ENCODE data around the gene LIPG.

The LIPG gene

GRCh38 chr18:49546719-49547273 is 15.1 kb upstream of the LIPG start:
- DNase-seq, result no peak

GRCh38 chr18:49547701-49548100 is 14.2 kb upstream of the LIPG start:
- no peak for DNase-seq

DNA sequence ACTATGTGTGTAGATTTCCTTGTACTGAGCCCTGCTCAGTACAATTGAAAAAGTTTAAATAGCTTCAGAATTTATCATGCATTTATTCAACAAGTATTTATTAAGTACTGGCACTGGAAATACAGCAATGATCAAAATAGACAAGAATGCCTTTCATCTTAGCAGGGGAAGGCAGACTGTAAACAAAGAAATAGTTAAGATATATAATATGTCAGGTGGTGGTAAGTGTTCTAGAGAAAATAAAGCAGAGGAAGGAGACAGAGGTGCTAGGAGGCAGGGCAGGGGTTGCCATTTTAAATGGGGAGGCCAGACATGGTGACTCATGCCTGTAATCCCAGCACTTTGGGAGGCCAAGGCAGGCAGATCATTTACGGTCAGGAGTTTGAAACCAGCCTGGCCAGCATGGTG is 13.6 kb upstream of the LIPG start:
- DNase-seq, result peak; percentile 55

DNA sequence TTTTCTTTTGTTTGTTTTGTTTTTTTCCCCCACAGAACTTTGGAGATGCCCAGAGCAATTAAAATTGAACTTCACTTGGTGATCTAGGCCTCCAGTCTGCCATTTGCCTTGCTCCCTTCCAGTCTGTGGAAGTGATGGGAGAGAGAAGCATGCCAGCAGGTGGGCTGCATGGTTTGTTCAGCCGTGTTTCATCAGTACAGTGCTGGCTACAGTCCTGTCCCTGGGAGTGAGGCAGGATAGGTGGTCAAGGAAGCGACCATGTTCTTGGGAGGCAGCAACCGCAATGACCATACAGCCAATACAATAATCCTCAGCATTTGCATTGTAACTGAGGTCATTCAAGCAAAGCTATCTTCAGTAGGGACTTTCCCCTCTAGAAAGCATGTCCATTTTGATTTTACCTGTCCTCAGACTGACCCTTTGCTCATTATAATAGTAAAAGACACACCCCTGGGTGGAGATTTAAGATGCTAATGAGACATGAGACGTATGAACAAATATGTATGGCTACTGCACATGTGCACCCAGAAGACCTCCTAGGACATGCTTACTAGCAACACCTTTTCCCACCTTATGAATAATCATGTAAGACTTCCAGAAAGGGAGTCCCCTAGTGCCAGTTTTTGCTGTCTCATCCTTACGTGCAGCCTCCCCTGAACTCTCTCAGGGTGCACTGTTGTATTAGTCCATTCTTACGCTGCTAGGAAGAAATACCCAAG is 11.1 kb upstream of the LIPG start:
- DNase-seq, result no peak

- no peak for DNase-seq
These were observed 8.9 kb upstream of the LIPG start for GRCh38 chr18:49553003-49553402.

- DNase-seq, result no peak
These were observed 6.2 kb upstream of the LIPG start for GRCh38 chr18:49555641-49556040.

- DNase-seq, result no peak
These were observed 3.5 kb upstream of the LIPG start for GRCh38 chr18:49558356-49558755.

GRCh38 chr18:49559326-49559931 is 2.4 kb upstream of the LIPG start:
- DNase-seq, result peak; percentile 26

GRCh38 chr18:49560277-49560623 is 1.6 kb upstream of the LIPG start:
- no peak for DNase-seq

- DNase-seq, result no peak
These were observed 1.1 kb upstream of the LIPG start for GRCh38 chr18:49560624-49561288.

DNA sequence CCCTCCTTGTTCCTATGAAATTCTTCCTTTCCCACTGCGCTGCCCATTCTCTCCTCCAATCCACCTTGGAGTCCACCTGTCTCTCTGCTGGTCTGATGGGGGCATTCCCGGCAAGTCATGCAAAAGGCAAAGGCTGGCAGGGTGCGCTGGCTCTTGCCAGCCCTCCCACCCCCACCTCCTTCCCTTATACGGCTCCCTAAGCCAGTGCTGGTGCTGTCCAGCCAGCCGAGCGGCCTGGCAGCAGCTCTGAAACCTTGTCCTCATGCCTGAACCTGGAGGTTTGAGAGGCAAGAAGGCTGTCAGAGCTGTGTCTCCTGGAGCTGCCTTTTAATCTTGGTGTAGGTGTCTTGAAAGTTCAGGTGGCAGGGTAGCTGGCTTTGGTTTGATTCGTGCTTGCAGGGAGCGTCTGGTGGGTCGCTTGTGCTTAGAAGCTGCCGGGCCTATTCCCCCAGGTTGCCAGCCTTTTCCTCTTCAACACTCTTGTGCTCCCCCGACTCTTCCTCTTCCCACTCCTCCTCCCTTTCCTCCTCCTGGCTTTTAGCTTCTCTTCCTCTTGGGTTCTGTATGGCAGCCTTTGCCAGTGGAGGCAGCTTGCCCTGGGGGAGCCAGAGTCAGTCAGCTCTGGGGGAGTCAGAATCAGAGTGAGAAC is 748 bp downstream of the LIPG start:
- DNase-seq, result no peak

GRCh38 chr18:49563130-49563540 is 1.3 kb downstream of the LIPG start:
- DNase-seq, result no peak

DNA sequence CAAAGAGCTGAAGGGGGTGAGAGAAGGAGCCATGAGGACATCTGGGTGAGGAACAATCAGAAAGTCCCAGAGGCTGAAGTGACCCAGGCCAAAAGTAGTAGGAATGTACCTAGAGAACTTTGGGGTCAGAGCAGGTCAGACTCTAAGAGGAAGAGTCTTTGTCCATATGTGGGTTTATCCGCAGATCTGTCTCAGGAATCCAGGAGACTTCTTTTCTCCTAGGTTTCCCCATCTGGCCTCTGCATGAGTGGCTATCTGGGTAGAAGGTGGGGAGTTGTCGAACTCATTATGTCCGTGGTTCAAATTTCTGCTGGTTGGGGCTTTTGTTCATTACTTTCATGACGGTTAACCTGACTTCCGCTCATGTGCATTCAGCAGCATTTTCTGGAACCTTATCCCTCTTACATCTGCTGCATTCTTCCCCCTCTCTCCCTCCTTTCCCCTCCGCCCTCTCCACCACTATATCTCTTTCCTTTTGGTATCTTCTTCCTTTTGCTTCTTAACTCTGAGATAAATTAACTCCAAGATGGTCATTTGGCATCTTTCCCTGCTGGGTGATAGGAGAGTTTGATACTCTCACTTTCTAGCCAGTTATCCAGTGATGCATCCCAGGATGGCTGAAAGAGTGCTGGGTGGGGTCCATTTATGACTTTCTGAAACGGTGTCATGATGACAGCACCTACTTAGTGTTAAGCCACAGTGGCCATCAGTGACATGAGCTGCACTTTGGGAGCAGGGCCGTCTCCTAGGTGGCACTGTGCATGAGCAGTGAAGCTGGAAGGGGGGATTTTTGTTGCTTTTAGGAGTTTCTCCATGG is 2.1 kb downstream of the LIPG start:
- no peak for DNase-seq

DNA sequence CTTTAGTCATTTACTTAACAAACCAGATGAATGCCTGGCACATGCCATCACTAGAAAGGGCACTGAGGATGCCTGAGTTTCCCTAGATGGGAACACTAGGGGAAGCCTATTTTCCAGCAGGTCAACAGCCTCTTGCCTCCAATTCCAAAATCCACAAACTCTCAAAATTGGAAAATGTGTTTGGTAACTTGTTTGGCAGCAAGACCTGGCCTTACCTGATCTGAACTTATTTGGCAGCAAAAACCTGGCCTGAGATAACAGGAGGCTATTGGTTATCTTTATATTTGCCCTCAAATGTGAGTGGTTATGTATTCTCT is 2.6 kb downstream of the LIPG start:
- DNase-seq, result no peak

DNA sequence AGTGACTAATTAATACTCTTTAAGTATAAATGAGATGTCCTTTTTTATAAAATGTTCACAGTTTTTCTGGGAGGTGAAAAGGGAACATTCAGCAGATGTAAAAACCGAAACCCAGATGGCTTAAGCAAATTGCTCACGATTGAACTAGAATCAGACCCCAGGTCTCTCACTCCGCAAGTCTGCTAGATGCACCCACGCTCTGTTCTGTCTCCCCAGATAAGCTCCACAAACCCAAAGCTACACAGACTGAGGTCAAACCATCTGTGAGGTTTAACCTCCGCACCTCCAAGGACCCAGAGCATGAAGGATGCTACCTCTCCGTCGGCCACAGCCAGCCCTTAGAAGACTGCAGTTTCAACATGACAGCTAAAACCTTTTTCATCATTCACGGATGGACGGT is 3.2 kb downstream of the LIPG start:
- no peak for DNase-seq

GRCh38 chr18:49565612-49566011 is 3.8 kb downstream of the LIPG start:
- no peak for DNase-seq

GRCh38 chr18:49566217-49566770 is 4.4 kb downstream of the LIPG start:
- DNase-seq, result no peak

- no peak for DNase-seq
These were observed 5.1 kb downstream of the LIPG start for GRCh38 chr18:49566985-49567384.

DNA sequence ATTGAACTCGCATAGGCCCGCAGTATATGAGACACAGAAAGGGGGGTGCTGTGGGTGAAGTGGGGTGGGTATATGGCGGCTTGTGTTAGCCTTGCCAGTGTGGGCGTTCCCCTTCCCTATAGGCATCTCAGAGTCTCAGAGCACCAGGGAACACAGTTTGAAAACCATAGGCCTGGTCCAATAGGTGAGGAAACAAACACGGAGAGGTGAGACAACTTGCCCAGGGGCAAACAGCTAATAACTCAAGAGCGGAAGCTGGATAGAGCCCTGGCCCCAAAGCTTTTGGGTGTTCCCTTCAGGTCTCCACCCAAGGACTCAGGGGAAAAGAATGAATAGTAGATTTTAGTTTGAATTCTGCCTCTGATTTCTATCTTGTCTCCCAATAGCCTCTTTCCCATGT is 7.9 kb downstream of the LIPG start:
- no peak for DNase-seq

DNA sequence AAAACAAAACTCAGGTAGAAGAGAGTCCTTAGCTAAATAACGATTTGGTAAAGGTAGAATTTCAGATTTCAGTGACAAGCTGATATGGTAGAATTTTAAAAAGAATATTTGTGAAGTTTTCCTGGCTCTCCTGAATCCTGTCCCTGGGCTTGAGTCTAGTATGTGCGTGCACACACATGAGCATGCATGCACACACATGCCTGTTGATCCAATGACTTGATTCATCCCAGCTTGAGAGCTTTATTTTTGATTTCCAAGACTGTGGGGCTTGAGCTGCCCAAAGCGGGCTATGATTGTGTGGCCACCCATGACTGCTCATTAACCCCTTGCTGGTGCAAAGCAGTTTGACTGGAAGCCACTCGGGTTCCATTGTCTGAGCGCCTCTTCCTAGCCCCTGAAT is 9.0 kb downstream of the LIPG start:
- DNase-seq, result no peak

- DNase-seq, result no peak
These were observed 10.9 kb downstream of the LIPG start for GRCh38 chr18:49572611-49573345.

- DNase-seq, result no peak
These were observed 12.0 kb downstream of the LIPG start for GRCh38 chr18:49573835-49574234.

Measured in fibroblast of skin of right quadriceps (primary cell).